ENCODE data around the gene ADORA3. TPM values are rescaled to one million over a fixed set of nuclear protein-coding genes. Genes with fewer than 3 reads are reported as not detected.

ADORA3 gene
- total RNA-seq, 4 donors from 2014 or later, result 5.3 to 17.5 (median 9.9) TPM

DNA sequence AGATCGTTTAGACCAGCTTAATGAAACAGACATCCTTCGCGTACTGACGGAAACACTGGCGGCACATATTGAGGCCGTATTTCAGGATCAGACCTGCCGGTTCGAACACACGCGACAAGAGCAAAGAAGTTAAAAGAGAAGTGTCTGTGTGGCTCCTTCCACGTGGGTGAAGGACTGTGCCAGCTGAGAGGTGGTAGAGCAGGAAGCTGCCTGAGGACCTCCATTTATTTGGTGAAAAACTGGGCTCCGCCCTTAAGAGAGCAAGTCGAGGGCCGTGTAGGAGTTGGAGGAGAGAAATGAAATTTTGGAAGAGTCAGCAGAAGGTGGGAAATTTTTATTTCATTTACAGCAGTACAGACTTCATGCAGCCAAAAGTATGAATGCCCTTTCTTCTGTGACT lies 38.8 kb upstream of the ADORA3 start:
- no peaks in the 10 kb centered on the region for H3K27me3 ChIP-seq
- H3K9me3 ChIP-seq, result no peaks in the 10 kb centered on the region
- H3K36me3 ChIP-seq, result no peaks in the 10 kb centered on the region
- no peak overlapping the region for H3K4me3 ChIP-seq
- DNase-seq (ENCODE audit: low spot score in 2 of 2), result no peak
- 81 to 85% methylated on average over 14 of the region's 14 CpGs for WGBS, 2 donors
- no peak overlapping the region for H3K27ac ChIP-seq
- H3K4me1 ChIP-seq, result peaks cover 0 to 10% (median 0%) of the 10 kb centered on the region in 4 donors
- TF ChIP-seq EP300 (IDR thresholded peaks at IDR 0.05), result no peak
- no peak for TF ChIP-seq CTCF (IDR thresholded peaks at IDR 0.05)
- TF ChIP-seq POLR2A (IDR thresholded peaks at IDR 0.05), result no peak

GRCh38 chr1:111541721-111542120 lies 38.3 kb upstream of the ADORA3 start:
- Histone ChIP-seq H3K36me3 (no peaks in the 10 kb centered on the region), H3K9me3 (no peaks in the 10 kb centered on the region), H3K27me3 (no peaks in the 10 kb centered on the region), H3K4me1 (peaks cover 0 to 11% (median 1%) of the 10 kb centered on the region in 4 donors), H3K4me3 (no peak overlapping the region), H3K27ac (no peak overlapping the region)
- DNase-seq (ENCODE audit: low spot score in 2 of 2), result no peak
- TF ChIP-seq CTCF (IDR thresholded peaks at IDR 0.05), result no peak
- TF ChIP-seq POLR2A (IDR thresholded peaks at IDR 0.05), result no peak
- no peak for TF ChIP-seq EP300 (IDR thresholded peaks at IDR 0.05)
- WGBS, 2 donors, result 71 to 83% methylated on average over 4 of the region's 4 CpGs

DNA sequence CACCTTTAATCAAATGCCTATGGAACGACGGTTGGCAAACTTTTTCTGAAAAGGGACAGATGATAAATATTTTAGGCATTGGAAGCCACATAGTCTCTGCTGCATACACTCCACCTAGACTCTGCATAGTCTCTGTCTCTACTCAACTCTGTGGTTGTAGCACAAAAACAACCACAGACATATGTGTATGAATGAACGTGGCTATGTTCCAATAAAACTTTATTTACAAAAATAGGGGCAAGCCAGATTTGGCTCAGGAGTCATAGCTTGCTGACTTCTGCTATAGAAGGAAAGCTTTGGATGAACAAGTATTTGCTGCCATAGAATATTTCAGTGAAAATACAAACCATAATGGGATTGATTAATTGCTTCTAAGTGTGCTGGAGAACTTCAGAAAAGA lies 37.5 kb upstream of the ADORA3 start:
- Histone ChIP-seq H3K9me3 (no peaks in the 10 kb centered on the region), H3K4me1 (peaks cover 0 to 19% (median 4%) of the 10 kb centered on the region in 4 donors), H3K36me3 (no peaks in the 10 kb centered on the region), H3K4me3 (no peak overlapping the region), H3K27ac (no peak overlapping the region), H3K27me3 (no peaks in the 10 kb centered on the region)
- DNase-seq (ENCODE audit: low spot score in 2 of 2), result no peak
- WGBS, 2 donors, result 88 to 95% methylated on average over 3 of the region's 3 CpGs
- TF ChIP-seq CTCF (IDR thresholded peaks at IDR 0.05) (no peak), POLR2A (IDR thresholded peaks at IDR 0.05) (no peak), EP300 (IDR thresholded peaks at IDR 0.05) (no peak)

GRCh38 chr1:111538343-111539025 lies 35.1 kb upstream of the ADORA3 start:
- H3K36me3 ChIP-seq, result no peaks in the 10 kb centered on the region
- TF ChIP-seq CTCF (IDR thresholded peaks at IDR 0.05) (no peak), POLR2A (IDR thresholded peaks at IDR 0.05) (no peak), EP300 (IDR thresholded peaks at IDR 0.05) (no peak)
- no peak for DNase-seq (ENCODE audit: low spot score in 2 of 2)
- no peak overlapping the region for H3K4me3 ChIP-seq
- peak overlapping the region in 1 of 4 donors; percentile 14 for H3K27ac ChIP-seq
- peaks cover 0 to 34% (median 6%) of the 10 kb centered on the region in 4 donors for H3K4me1 ChIP-seq
- 44 to 46% methylated on average over 6 of the region's 6 CpGs for WGBS, 2 donors
- H3K9me3 ChIP-seq, result no peaks in the 10 kb centered on the region
- no peaks in the 10 kb centered on the region for H3K27me3 ChIP-seq

GRCh38 chr1:111535256-111536191 lies 32.1 kb upstream of the ADORA3 start:
- Histone ChIP-seq H3K4me1 (peaks cover 0 to 34% (median 6%) of the 10 kb centered on the region in 4 donors), H3K36me3 (no peaks in the 10 kb centered on the region), H3K4me3 (no peak overlapping the region), H3K27me3 (no peaks in the 10 kb centered on the region), H3K9me3 (no peaks in the 10 kb centered on the region), H3K27ac (peak overlapping the region; percentile 48 to 88 (median 72))
- TF ChIP-seq CTCF (IDR thresholded peaks at IDR 0.05) (no peak), POLR2A (IDR thresholded peaks at IDR 0.05) (no peak), EP300 (IDR thresholded peaks at IDR 0.05) (peak in 1 of 2 donors; percentile 67)
- 38% methylated on average over 14 of the region's 14 CpGs for WGBS, 2 donors
- no peak for DNase-seq (ENCODE audit: low spot score in 2 of 2)
